ENCODE data around the gene GSTM3.
"Not testable (repeated sequence)": the region's sequence is repeated elsewhere in the genome, so short reads cannot be mapped to it uniquely, and the experiment has no call there.

DNA sequence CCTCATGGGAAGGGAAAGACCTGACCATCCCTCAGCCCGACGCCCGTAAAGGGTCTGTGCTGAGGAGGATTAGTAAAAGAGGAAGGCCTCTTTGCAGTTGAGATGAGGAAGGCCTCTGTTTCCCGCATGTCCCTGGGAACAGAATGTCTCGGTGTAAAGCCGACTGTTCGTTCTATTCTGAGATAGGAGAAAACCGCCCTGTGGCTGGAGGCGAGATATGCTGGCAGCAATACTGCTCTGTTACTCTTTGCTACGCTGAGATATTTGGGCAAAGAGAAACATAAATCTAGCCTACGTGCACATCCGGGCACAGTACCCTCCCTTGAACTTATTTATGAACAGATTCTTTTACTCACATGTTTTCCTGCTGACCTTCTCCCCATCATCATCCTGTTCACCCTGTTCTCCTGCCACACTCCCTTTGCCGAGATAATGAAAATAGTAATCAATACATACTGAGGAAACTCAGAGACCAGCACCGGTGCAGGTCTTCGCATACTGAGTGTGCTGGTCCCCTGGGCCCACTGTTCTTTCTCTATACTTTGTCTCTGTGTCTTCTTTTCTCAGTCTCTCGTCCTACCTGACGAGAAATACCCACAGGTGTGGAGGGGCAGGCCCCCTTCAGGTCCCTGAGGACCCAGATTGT lies 26.3 kb upstream of the GSTM3 start:
- not testable (repeated sequence) for TF ChIP-seq ZNF468, KLF6, NFYB (CRISPR knock-in tag; IDR thresholded peaks at IDR 0.05)
- TF ChIP-seq, protein P1, sequence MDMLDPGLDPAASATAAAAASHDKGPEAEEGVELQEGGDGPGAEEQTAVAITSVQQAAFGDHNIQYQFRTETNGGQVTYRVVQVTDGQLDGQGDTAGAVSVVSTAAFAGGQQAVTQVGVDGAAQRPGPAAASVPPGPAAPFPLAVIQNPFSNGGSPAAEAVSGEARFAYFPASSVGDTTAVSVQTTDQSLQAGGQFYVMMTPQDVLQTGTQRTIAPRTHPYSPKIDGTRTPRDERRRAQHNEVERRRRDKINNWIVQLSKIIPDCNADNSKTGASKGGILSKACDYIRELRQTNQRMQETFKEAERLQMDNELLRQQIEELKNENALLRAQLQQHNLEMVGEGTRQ (IDR thresholded peaks at IDR 0.05; ENCODE audit: low read depth, low read length), result not testable (repeated sequence)
- TF ChIP-seq, protein P1 (CRISPR knock-in tag; IDR thresholded peaks at IDR 0.05; ENCODE audit: borderline replicate concordance), result not testable (repeated sequence)
- TF ChIP-seq, protein P2, sequence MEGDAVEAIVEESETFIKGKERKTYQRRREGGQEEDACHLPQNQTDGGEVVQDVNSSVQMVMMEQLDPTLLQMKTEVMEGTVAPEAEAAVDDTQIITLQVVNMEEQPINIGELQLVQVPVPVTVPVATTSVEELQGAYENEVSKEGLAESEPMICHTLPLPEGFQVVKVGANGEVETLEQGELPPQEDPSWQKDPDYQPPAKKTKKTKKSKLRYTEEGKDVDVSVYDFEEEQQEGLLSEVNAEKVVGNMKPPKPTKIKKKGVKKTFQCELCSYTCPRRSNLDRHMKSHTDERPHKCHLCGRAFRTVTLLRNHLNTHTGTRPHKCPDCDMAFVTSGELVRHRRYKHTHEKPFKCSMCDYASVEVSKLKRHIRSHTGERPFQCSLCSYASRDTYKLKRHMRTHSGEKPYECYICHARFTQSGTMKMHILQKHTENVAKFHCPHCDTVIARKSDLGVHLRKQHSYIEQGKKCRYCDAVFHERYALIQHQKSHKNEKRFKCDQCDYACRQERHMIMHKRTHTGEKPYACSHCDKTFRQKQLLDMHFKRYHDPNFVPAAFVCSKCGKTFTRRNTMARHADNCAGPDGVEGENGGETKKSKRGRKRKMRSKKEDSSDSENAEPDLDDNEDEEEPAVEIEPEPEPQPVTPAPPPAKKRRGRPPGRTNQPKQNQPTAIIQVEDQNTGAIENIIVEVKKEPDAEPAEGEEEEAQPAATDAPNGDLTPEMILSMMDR (CRISPR knock-in tag; IDR thresholded peaks at IDR 0.05), result not testable (repeated sequence)
- TF ChIP-seq, protein P3, sequence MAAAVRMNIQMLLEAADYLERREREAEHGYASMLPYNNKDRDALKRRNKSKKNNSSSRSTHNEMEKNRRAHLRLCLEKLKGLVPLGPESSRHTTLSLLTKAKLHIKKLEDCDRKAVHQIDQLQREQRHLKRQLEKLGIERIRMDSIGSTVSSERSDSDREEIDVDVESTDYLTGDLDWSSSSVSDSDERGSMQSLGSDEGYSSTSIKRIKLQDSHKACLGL (CRISPR knock-in tag; IDR thresholded peaks at IDR 0.05), result not testable (repeated sequence)

Data from HepG2 (cell line).